Measurements from ENCODE around the gene MYH14.
"Not testable (repeated sequence)": the region's sequence is repeated elsewhere in the genome, so short reads cannot be mapped to it uniquely, and the experiment has no call there.

MYH14 gene

GRCh38 chr19:50333235-50333736 is 129.9 kb downstream of the MYH14 start:
- DNase-seq (ENCODE audit: low read depth): peak; percentile 81
- H3K4me3 ChIP-seq (ENCODE audit: low read length): peak overlapping the region; percentile 41
- TF ChIP-seq CTCF (IDR thresholded peaks at IDR 0.05; ENCODE audit: insufficient read depth, low read depth, low read length, missing control alignments): peak; percentile 9

GRCh38 chr19:50333737-50334617 is 130.6 kb downstream of the MYH14 start:
- no peak for TF ChIP-seq CTCF (IDR thresholded peaks at IDR 0.05; ENCODE audit: insufficient read depth, low read depth, low read length, missing control alignments)
- peak overlapping the region; percentile 41 for H3K4me3 ChIP-seq (ENCODE audit: low read length)
- DNase-seq (ENCODE audit: low read depth): peak; percentile 55

- no peak overlapping the region for H3K4me3 ChIP-seq (ENCODE audit: low read length)
- DNase-seq (ENCODE audit: low read depth): no peak
- no peak for TF ChIP-seq CTCF (IDR thresholded peaks at IDR 0.05; ENCODE audit: insufficient read depth, low read depth, low read length, missing control alignments)
Measured at GRCh38 chr19:50334741-50335421, 131.5 kb downstream of the MYH14 start.

GRCh38 chr19:50337031-50337430 is 133.6 kb downstream of the MYH14 start:
- H3K4me3 ChIP-seq (ENCODE audit: low read length); DNase-seq (ENCODE audit: low read depth): not testable (repeated sequence)

GRCh38 chr19:50340331-50340730 is 136.9 kb downstream of the MYH14 start:
- no peak for TF ChIP-seq CTCF (IDR thresholded peaks at IDR 0.05; ENCODE audit: insufficient read depth, low read depth, low read length, missing control alignments)
- no peak overlapping the region for H3K4me3 ChIP-seq (ENCODE audit: low read length)
- DNase-seq (ENCODE audit: low read depth): no peak

- DNase-seq (ENCODE audit: low read depth): no peak
- no peak for TF ChIP-seq CTCF (IDR thresholded peaks at IDR 0.05; ENCODE audit: insufficient read depth, low read depth, low read length, missing control alignments)
- no peak overlapping the region for H3K4me3 ChIP-seq (ENCODE audit: low read length)
Measured at GRCh38 chr19:50341091-50341564, 137.7 kb downstream of the MYH14 start.

GRCh38 chr19:50344661-50345318 is 141.4 kb downstream of the MYH14 start:
- no peak overlapping the region for H3K4me3 ChIP-seq (ENCODE audit: low read length)
- no peak for TF ChIP-seq CTCF (IDR thresholded peaks at IDR 0.05; ENCODE audit: insufficient read depth, low read depth, low read length, missing control alignments)
- DNase-seq (ENCODE audit: low read depth): no peak

- not testable (repeated sequence) for H3K4me3 ChIP-seq (ENCODE audit: low read length); DNase-seq (ENCODE audit: low read depth)
Measured at GRCh38 chr19:50347089-50347581, 143.7 kb downstream of the MYH14 start.
